SK-N-MC (cell line): ENCODE measurements around the gene ARL5A.

Experiments
- DNase-seq: peaks from one replicate; pipeline ENCODE4 v3.0.0-alpha.2; 2011; ENCODE audit warnings: low read depth, low spot score
- H3K27ac ChIP-seq: fragments of 200-600 bp; sonication (generic); 2 replicates; pipeline ENCODE4 v1.5.1; 2016; ENCODE audit warnings: mixed run types
- H3K36me3 ChIP-seq: fragments of 200-600 bp; sonication (generic); 2 replicates; pipeline ENCODE4 v1.6.1; 2017; ENCODE audit warnings: antibody characterized with exemption, low read length, mixed read lengths; ENCODE audit not compliant: insufficient read depth
- H3K4me3 ChIP-seq: fragments of 200-600 bp; sonication (generic); 2 replicates; pipeline ENCODE4 v1.5.1; 2016
- H3K9ac ChIP-seq: fragments of 200-600 bp; sonication (generic); 2 replicates; pipeline ENCODE4 v1.8.0; 2017; ENCODE audit warnings: mixed run types, mixed read lengths; ENCODE audit not compliant: insufficient read length
- H3K9me3 ChIP-seq: fragments of 200-600 bp; sonication (generic); 2 replicates; pipeline ENCODE4 v1.6.1; 2017; ENCODE audit warnings: low read depth, mild to moderate bottlenecking, antibody characterized with exemption, low read length, moderate library complexity, mixed read lengths
- EZH2 ChIP-seq: fragments of 200-600 bp; sonication (generic); IDR thresholded peaks from one replicate; pipeline ENCODE4 v1.6.1; 2017; ENCODE audit warnings: antibody characterized with exemption
- FOXP2 ChIP-seq: optimal IDR thresholded peaks from 2 replicates; pipeline ENCODE3; 2011; ENCODE audit warnings: mild to moderate bottlenecking, moderate library complexity; ENCODE audit not compliant: insufficient read depth; ENCODE audit errors: extremely low read length, control extremely low read depth
- POLR2AphosphoS5 ChIP-seq: IDR thresholded peaks from 2 replicates; pipeline ENCODE4 v1.6.1; 2012; ENCODE audit warnings: mild to moderate bottlenecking, low read depth, low read length, borderline replicate concordance

ARL5A gene

DNA sequence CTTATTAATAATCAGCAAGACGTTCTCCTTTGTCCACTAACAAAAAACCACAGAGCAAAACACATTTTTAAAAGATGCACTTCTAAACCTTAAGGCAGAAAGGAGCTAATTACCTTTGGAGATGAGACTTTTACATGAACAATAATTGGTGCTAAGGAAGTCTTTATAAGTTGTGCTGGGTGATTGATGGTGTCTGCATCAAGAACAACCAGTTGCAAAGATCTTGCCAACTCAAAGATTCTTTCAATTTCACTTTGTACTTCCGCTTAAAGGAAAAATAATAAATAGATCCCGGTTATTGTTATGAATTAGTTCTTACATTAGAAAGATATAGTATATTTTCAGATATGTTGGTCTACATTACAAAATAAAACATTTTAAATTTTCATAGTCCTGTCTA, 26.9 kb upstream of the ARL5A start:
- DNase-seq: no peak
- Histone ChIP-seq H3K9me3 (no peaks in the 10 kb centered on the region), H3K36me3 (no peaks in the 10 kb centered on the region), H3K27ac (no peak overlapping the region), H3K4me3 (no peak overlapping the region), H3K9ac (no peak overlapping the region)
- TF ChIP-seq EZH2 (no peak), POLR2AphosphoS5 (no peak), FOXP2 (no peak)

DNA sequence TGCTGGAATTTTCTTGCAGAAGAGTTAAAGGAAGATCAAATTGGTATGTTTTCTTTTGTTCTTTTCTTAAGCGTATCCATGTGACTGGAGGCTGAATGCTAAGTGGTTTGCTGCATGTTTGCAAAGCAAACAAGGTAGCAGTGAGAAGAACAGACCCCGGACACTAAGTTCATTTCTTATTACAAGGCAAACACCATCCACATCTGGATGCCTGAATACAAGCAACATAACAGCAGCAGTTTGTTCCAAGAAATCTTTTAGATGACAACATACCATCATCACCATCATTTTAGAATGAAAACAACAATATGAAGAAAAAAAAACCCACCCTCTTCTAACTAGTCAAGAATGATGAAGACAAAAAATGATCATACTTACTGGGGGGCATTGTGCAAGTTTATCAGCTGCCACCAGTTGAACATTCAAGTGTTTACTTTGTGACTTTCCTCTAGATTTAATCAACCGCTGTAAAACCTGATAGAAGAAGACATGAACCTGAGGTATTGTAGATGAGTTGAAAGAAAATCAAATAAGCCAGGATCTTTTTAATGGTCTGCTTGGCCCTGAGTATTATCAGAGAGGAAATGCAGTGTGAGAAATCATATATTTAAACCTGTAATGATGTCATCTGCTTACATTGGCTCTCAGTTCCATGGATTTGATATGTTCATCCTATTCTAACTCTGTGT, 25.0 kb upstream of the ARL5A start:
- TF ChIP-seq POLR2AphosphoS5: no peak
- TF ChIP-seq EZH2: no peak
- TF ChIP-seq FOXP2: no peak
- H3K9me3 ChIP-seq: no peaks in the 10 kb centered on the region
- H3K27ac ChIP-seq: no peak overlapping the region

DNA sequence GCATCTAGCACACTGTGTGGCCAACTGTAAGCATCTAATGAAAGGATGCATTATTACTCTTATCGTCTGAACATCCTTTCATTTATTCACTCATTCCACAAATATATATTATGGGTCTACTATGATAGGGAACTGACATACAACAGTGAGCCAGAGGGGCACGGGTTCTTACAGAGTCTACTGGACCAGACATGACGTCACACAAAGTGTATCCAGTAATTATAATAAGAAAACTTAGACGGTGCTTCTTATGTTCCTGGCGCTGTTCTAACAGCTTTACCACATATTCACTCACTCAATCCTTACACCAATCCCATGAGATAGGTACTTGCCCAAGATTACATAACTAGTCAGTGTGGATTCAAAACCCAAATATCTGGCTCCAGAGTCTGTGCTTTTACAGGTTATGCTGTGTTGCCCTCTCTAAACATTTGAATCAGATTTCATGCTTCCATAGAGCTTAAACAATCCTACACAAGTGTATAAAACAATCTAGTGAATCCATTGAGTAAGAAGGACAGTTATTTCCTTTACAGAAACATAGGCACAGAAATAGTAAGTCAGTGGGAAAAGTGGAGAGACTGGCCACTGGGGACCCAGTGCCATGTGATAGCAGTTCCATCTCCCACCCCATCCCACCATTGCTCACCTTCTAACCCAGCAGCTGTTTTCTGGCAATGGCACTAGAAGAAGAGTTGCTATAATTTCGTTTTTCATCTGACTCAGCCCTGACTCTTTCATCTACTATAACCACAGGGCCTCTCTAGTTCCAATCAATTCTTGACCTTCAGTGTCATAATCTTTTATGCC, 24.2 kb upstream of the ARL5A start:
- no peaks in the 10 kb centered on the region for H3K36me3 ChIP-seq
- no peak for DNase-seq
- no peak overlapping the region for H3K4me3 ChIP-seq
- H3K9ac ChIP-seq: no peak overlapping the region
- H3K9me3 ChIP-seq: no peaks in the 10 kb centered on the region
- TF ChIP-seq POLR2AphosphoS5 (no peak), EZH2 (no peak), FOXP2 (no peak)
- H3K27ac ChIP-seq: no peak overlapping the region

More for the DNA sequence above, 25.0 kb upstream of the ARL5A start:
- H3K9ac ChIP-seq: no peak overlapping the region
- DNase-seq: no peak
- H3K4me3 ChIP-seq: no peak overlapping the region
- H3K36me3 ChIP-seq: no peaks in the 10 kb centered on the region

DNA sequence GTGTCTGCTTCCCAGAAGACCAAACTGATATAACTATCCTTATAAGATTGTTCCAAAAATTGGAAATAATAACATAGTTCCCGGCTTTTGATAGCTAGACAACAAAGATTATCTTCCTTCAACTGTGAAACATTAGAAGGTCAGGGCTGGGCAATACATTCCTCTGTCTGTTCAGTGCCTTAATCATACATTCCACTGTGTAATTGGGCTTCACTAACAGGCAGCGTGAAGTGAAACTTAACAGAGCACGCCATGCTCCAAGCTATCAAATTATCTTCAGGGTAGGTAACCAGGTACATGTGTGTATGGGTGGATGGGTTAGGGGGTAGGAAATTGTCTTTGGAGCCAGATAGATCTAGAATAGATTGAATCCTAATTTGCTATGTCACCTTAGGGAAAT, 23.5 kb upstream of the ARL5A start:
- no peak for DNase-seq
- H3K27ac ChIP-seq: no peak overlapping the region
- H3K9me3 ChIP-seq: no peaks in the 10 kb centered on the region
- no peak overlapping the region for H3K9ac ChIP-seq
- no peaks in the 10 kb centered on the region for H3K36me3 ChIP-seq
- no peak for TF ChIP-seq POLR2AphosphoS5
- TF ChIP-seq FOXP2: no peak
- no peak for TF ChIP-seq EZH2
- no peak overlapping the region for H3K4me3 ChIP-seq

DNA sequence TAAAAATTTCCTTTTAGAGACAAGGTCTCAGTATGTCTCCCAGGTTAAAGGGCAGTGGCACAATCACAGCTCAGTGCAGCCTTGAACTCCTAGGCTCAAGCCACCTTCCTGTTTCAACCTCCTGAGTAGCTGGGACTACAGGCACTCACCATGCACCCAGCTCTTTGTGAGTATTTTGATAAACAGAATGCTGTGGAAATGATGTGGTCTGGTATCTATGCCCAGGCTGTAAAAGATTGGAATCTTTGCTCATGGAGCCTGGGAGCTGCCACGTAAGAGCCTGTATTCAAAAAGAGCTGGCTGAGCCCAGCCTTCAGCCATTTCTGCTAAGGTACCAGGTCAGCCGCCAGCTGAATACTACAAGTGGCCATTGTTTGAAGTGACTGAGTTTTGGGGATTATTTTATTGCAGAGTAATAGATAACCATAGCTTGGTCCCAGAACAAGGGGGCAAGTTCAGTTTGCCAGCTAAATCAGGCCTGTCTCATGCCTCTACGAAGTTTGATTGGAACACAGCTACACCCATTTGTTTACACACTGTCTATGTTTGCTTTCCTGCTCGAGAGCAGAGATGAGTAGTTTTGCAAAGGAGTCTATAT, 21.3 kb upstream of the ARL5A start:
- Histone ChIP-seq H3K36me3 (no peaks in the 10 kb centered on the region), H3K27ac (no peak overlapping the region), H3K9ac (no peak overlapping the region), H3K4me3 (no peak overlapping the region), H3K9me3 (no peaks in the 10 kb centered on the region)
- TF ChIP-seq POLR2AphosphoS5 (no peak), FOXP2 (no peak), EZH2 (no peak)
- no peak for DNase-seq

DNA sequence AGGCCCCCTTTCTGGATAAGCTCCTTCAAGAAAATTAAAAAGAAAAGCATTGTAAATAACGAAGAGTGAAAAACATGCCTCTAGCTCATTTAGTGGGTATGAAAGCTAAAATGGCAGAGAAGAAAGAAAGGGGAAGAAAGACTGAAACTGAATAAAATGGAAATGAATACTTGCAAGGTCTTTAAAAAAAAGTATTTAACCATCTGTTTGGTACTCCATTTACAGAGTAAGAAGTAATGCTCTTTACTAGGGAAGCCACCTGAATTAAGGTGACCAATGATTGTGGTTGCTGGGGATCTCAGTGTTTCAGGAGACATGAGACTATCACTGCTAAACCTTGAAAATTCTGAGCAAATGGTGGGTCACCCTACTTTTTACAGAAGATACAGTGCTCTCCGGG, 17.7 kb upstream of the ARL5A start:
- Histone ChIP-seq H3K9ac (no peak overlapping the region), H3K36me3 (no peaks in the 10 kb centered on the region), H3K27ac (no peak overlapping the region), H3K4me3 (no peak overlapping the region), H3K9me3 (no peaks in the 10 kb centered on the region)
- TF ChIP-seq POLR2AphosphoS5: no peak
- TF ChIP-seq FOXP2: no peak
- TF ChIP-seq EZH2: no peak
- DNase-seq: no peak

DNA sequence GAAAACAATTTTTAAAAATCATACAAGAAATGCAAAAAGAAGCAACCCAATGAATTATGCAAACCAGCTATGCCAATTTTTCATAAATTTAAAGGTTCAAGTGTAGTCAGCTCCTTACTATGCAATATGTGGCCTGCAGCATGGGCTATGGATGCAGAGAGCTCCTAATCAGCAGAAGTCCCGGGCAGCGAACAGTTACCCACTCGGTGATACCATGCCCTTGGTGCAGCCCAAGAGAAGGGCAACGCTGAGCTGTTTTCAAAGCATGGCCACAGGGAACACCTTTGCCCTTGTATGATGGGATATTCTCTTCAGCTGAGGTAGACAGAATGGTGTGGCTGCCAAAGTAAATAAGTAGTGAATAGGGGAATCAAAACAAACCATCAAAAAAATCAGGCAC, 17.3 kb upstream of the ARL5A start:
- no peak for TF ChIP-seq POLR2AphosphoS5
- no peak for TF ChIP-seq FOXP2
- TF ChIP-seq EZH2: no peak
- H3K9ac ChIP-seq: no peak overlapping the region
- no peaks in the 10 kb centered on the region for H3K36me3 ChIP-seq
- DNase-seq: no peak
- H3K27ac ChIP-seq: no peak overlapping the region
- no peak overlapping the region for H3K4me3 ChIP-seq
- H3K9me3 ChIP-seq: no peaks in the 10 kb centered on the region

DNA sequence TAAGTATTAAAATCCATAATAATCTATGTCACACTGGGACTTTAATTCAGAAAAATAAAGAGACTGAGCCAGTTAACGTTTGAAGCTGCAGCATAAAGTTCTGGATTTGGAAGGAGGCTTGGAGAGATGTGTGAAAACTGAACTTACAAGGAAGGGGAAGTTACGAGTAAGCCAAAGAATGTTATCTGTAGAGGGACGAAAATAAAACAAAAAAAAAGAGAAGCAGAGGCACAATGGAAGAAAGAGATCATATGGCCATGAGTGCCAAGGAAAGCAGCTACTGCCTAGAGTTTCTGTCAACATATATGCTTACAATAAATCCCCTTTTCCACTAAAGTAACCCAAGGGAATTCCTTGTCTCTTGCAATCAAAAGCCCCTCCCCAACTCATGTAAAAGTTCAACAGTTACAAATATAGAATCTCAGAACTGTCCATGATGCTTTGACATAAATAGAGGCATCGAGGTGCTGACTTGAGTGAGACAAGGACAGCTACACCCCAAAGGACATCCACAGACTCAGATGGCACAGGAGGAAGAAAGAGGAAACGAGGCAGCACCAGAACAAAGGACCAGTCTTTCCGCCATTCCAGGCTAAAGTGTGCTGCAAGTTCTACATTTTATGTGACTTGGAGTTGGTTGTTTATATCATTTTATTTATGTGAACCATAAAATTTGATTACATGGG, 16.1 kb upstream of the ARL5A start:
- H3K9ac ChIP-seq: no peak overlapping the region
- H3K9me3 ChIP-seq: no peaks in the 10 kb centered on the region
- no peaks in the 10 kb centered on the region for H3K36me3 ChIP-seq
- H3K27ac ChIP-seq: no peak overlapping the region
- no peak overlapping the region for H3K4me3 ChIP-seq
- DNase-seq: no peak
- TF ChIP-seq POLR2AphosphoS5: no peak
- no peak for TF ChIP-seq FOXP2
- TF ChIP-seq EZH2: no peak
